Activated CD4-positive, alpha-beta memory T cell treated with anti-CD3 and anti-CD28 coated beads, Interleukin-2, amount 10 ng/mL, durations not matched to agents 7 days and 5 days (primary cell): ENCODE data around the gene SBNO2. TPM values are rescaled to one million over a fixed set of nuclear protein-coding genes. Genes with fewer than 3 reads are reported as not detected.
A peak's percentile ranks its signal among the peaks of the same experiment; 100 is the strongest.

Experiments used
- CTCF ChIA-PET: fragments of 350-600 bp; sonication (Branson Sonifier 250); formaldehyde crosslinking; loops from one replicate; lab custom pipeline; 2021; ENCODE audit warnings: antibody characterized with exemption, inconsistent platforms; lab: Charles Lee
- POLR2A ChIA-PET: fragments of 350-600 bp; sonication (Branson Sonifier 250); formaldehyde crosslinking; loops from one replicate; lab custom pipeline; 2021; ENCODE audit warnings: antibody characterized with exemption; lab: Charles Lee
- DNase-seq: peaks from one replicate; pipeline ENCODE4 v3.0.0-alpha.2; 2020
- H3K27ac Mint-ChIP-seq: one replicate; pipeline ENCODE4 v1.8.0; 2021; ENCODE audit warnings: mild to moderate bottlenecking, mixed read lengths
- H3K27me3 Mint-ChIP-seq: one replicate; pipeline ENCODE4 v1.8.0; 2021; ENCODE audit warnings: mixed read lengths
- H3K36me3 Mint-ChIP-seq: one replicate; pipeline ENCODE4 v1.8.0; 2021; ENCODE audit warnings: low read depth, mixed read lengths
- H3K4me1 Mint-ChIP-seq: one replicate; pipeline ENCODE4 v1.8.0; 2021; ENCODE audit warnings: mixed read lengths
- H3K4me3 Mint-ChIP-seq: one replicate; pipeline ENCODE4 v1.8.0; 2021; ENCODE audit warnings: mild to moderate bottlenecking, mixed read lengths
- H3K9me3 Mint-ChIP-seq: one replicate; pipeline ENCODE4 v1.8.0; 2021; ENCODE audit warnings: mixed read lengths
- total RNA-seq, 2 experiments: library from RNA; stranded (reverse); gene quantifications; one replicate each; pipeline ENCODE4 v1.2.3, GENCODE V29; 2021

The SBNO2 gene
- total RNA-seq, 2 experiments from 2014 or later, result 94.4 to 98.2 TPM

GRCh38 chr19:1140272-1141027, 33.6 kb downstream of the SBNO2 start:
- Mint-ChIP-seq H3K27ac (no peak overlapping the region), H3K36me3 (peaks cover 35% of the 10 kb centered on the region), H3K27me3 (no peaks in the 10 kb centered on the region), H3K9me3 (peaks cover 8% of the 10 kb centered on the region), H3K4me1 (peaks cover 9% of the 10 kb centered on the region), H3K4me3 (no peak overlapping the region)
- DNase-seq, result no peak
- ChIA-PET CTCF (no interaction called here), POLR2A (interaction anchor here (0.9 kb wide), 1 partner anchor 10 kb away, joined by 4 read pairs; no protein-coding TSS in a partner anchor)

DNA sequence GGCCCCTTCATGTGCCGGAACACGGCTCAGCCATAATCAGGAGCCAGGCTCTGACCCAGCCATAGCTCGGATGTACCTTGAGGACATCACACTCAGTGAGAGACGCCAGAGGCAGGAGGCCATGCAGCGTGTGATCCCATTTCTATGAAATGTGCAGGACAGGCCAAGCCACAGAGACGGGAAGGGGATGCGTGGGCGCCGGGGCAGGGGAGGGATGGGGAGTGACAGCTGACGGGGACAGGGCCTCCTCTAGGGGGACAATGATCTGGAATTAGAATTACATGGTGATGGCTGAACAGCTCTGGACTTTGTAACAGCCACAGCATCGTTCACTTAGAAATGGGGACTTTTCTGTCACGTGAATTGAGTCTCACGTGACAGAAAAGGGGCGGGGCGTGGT, 34.9 kb downstream of the SBNO2 start:
- CTCF ChIA-PET, result no interaction called here
- peaks cover 26% of the 10 kb centered on the region for H3K36me3 Mint-ChIP-seq
- no peaks in the 10 kb centered on the region for H3K27me3 Mint-ChIP-seq
- peaks cover 8% of the 10 kb centered on the region for H3K9me3 Mint-ChIP-seq
- peaks cover 7% of the 10 kb centered on the region for H3K4me1 Mint-ChIP-seq
- no peak for DNase-seq
- no peak overlapping the region for H3K27ac Mint-ChIP-seq
- POLR2A ChIA-PET, result interaction anchor here (0.9 kb wide), 1 partner anchor 15 kb away, joined by 3 read pairs; no protein-coding TSS in a partner anchor
- no peak overlapping the region for H3K4me3 Mint-ChIP-seq

GRCh38 chr19:1138121-1138520, 35.9 kb downstream of the SBNO2 start:
- Mint-ChIP-seq H3K27me3 (no peaks in the 10 kb centered on the region), H3K4me1 (peaks cover 13% of the 10 kb centered on the region), H3K36me3 (peaks cover 20% of the 10 kb centered on the region), H3K9me3 (peaks cover 6% of the 10 kb centered on the region), H3K4me3 (no peak overlapping the region), H3K27ac (no peak overlapping the region)
- CTCF ChIA-PET, result no interaction called here
- POLR2A ChIA-PET, result no interaction called here
- DNase-seq, result no peak

GRCh38 chr19:1136621-1137317, 37.3 kb downstream of the SBNO2 start:
- Mint-ChIP-seq H3K9me3 (no peaks in the 10 kb centered on the region), H3K36me3 (peaks cover 11% of the 10 kb centered on the region), H3K4me3 (no peak overlapping the region), H3K27me3 (no peaks in the 10 kb centered on the region), H3K4me1 (peaks cover 17% of the 10 kb centered on the region), H3K27ac (peak overlapping the region; percentile 54)
- CTCF ChIA-PET, result no interaction called here
- POLR2A ChIA-PET, result no interaction called here
- no peak for DNase-seq

- Mint-ChIP-seq H3K27ac (no peak overlapping the region), H3K9me3 (no peaks in the 10 kb centered on the region), H3K36me3 (peaks cover 11% of the 10 kb centered on the region), H3K4me1 (peaks cover 17% of the 10 kb centered on the region), H3K27me3 (no peaks in the 10 kb centered on the region), H3K4me3 (no peak overlapping the region)
- no peak for DNase-seq
- ChIA-PET CTCF (interaction anchor here (0.6 kb wide), 1 partner anchor 11 kb away, joined by 3 read pairs; no protein-coding TSS in a partner anchor), POLR2A (no interaction called here)
These were observed 37.9 kb downstream of the SBNO2 start for GRCh38 chr19:1136201-1136600.

DNA sequence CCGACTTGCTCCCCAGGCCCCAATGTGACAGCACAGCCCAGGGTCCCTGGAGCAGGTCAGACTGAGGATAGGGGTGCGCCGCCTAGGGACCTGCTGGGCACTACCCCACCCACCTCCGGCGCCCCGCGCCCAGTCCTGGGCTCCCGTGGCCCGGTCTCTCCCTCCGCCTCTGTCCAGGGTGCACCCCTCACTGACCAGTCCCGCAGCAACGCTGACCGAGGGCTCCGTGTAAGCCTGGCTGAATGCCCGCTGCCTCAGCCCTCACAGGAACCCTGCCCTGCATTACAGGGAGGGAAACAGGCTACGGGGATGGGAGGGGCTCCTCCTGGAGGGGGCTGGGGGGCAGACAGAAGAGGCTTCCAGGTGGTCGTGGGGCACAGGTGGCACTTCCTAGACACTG, 38.6 kb downstream of the SBNO2 start:
- no peak for DNase-seq
- no peaks in the 10 kb centered on the region for H3K9me3 Mint-ChIP-seq
- H3K4me3 Mint-ChIP-seq, result no peak overlapping the region
- H3K36me3 Mint-ChIP-seq, result peaks cover 11% of the 10 kb centered on the region
- peaks cover 23% of the 10 kb centered on the region for H3K4me1 Mint-ChIP-seq
- CTCF ChIA-PET, result interaction anchor here (1.0 kb wide), 1 partner anchor 22 kb away, joined by 3 read pairs; no protein-coding TSS in a partner anchor
- POLR2A ChIA-PET, result interaction anchor here (2.2 kb wide), 1 partner anchor 338 kb away, joined by 5 read pairs; the partner anchor contains the start of gene PTBP1
- no peaks in the 10 kb centered on the region for H3K27me3 Mint-ChIP-seq
- no peak overlapping the region for H3K27ac Mint-ChIP-seq

GRCh38 chr19:1134431-1134830, 39.6 kb downstream of the SBNO2 start:
- Mint-ChIP-seq H3K4me3 (no peak overlapping the region), H3K9me3 (no peaks in the 10 kb centered on the region), H3K4me1 (peaks cover 33% of the 10 kb centered on the region), H3K27ac (peak overlapping the region; percentile 92), H3K27me3 (no peaks in the 10 kb centered on the region), H3K36me3 (peaks cover 6% of the 10 kb centered on the region)
- ChIA-PET CTCF (interaction anchor here (0.9 to 1.1 kb wide), 4 partner anchors 21 to 79 kb away, joined by 3 to 8 read pairs (median 4); no protein-coding TSS in a partner anchor), POLR2A (interaction anchor here (0.6 to 2.2 kb wide), 3 partner anchors 12 to 337 kb away, joined by 3 to 5 read pairs (median 4); partner anchors contain the start of gene PTBP1)
- no peak for DNase-seq

DNA sequence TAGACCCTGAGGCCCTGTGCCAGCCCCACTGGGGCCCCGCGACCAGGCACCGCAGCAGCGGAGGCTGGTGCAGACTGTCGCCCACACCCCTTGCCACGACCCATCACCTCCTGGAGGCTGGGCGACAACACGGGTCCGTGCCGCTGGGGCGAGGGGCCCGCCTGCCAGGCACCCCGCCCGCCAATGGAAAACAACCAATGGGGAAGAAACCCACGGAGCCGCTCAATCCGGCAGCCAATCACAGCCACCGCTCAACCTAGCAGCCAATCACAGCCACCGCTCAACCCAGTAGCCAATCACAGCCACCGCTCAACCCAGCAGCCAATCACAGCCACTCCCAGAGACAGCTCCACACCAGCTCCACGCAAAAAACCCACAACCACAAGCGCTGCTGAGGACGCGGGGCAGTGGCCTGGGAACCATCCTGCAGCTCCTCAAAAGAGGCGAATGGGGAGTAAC, 40.6 kb downstream of the SBNO2 start:
- peak overlapping the region; percentile 92 for H3K27ac Mint-ChIP-seq

GRCh38 chr19:1132552-1133383, 41.3 kb downstream of the SBNO2 start:
- CTCF ChIA-PET, result interaction anchor here (1.1 kb wide), 1 partner anchor 62 kb away, joined by 8 read pairs; no protein-coding TSS in a partner anchor
- POLR2A ChIA-PET, result interaction anchor here (0.6 to 3.4 kb wide), 18 partner anchors 17 to 336 kb away, joined by 3 to 32 read pairs (median 4); partner anchors contain the start of genes ARHGAP45, CIRBP, GPX4 and PTBP1
- Mint-ChIP-seq H3K9me3 (no peaks in the 10 kb centered on the region), H3K27ac (peak overlapping the region; percentile 92), H3K4me3 (peak overlapping the region; percentile 86), H3K36me3 (peaks cover 8% of the 10 kb centered on the region), H3K4me1 (peaks cover 40% of the 10 kb centered on the region), H3K27me3 (no peaks in the 10 kb centered on the region)
- peak; percentile 40 for DNase-seq

More for the DNA sequence above, 40.6 kb downstream of the SBNO2 start:
- DNase-seq, result peak; percentile 87
- POLR2A ChIA-PET, result interaction anchor here (0.7 to 2.2 kb wide), 9 partner anchors 13 to 336 kb away, joined by 3 to 5 read pairs (median 4); partner anchors contain the start of genes ARHGAP45, CIRBP, PTBP1 and SBNO2
- CTCF ChIA-PET, result interaction anchor here (0.6 to 1.1 kb wide), 7 partner anchors 20 to 361 kb away, joined by 3 to 8 read pairs (median 4); no protein-coding TSS in a partner anchor
- Mint-ChIP-seq H3K4me3 (peak overlapping the region; percentile 70), H3K9me3 (no peaks in the 10 kb centered on the region), H3K36me3 (peaks cover 8% of the 10 kb centered on the region), H3K4me1 (peaks cover 38% of the 10 kb centered on the region), H3K27me3 (no peaks in the 10 kb centered on the region)

DNA sequence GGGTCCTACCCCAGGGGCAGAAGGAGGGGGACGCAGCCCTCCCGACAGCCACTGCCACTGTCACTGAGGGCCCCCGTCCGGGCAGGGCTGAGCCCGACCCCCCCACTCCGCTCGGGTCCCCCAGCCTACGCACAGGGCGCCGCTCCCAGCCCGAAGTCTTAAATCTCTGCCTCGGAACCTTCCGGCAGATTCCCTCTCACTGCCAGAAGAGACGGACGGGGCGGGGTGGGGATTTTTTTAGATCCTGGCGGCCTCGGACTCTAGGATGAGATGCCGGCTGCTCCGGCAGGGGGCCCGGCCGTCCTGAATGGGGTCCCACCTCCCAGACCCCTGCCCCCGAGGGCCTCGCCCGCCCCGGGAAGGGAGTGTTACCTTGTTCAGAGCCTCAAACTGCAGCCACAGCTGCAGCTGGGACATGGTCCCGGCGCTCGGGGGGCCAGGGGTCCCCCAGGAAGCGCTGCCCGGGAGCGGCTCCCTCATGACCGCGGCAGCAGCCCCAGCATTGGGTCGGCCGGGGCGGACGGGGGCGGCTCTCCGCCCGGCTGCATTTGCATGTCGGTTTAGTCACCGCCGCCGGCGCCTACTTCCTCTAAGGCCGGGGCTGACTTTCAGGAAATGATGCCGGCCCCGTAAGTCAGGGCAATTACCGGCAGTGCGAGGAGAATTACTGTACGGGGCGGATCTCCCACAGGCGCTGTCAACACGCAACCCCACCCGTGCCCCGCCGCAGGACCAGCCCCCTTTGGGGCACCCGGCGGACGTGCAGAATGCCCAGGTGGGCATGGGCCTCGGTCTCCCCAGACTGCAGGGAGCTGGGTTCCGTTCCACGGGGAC, 42.1 kb downstream of the SBNO2 start:
- peak overlapping the region; percentile 86 for H3K4me3 Mint-ChIP-seq
- CTCF ChIA-PET, result interaction anchor here (0.8 to 1.9 kb wide), 5 partner anchors 61 to 134 kb away, joined by 3 to 8 read pairs (median 3); no protein-coding TSS in a partner anchor
- no peaks in the 10 kb centered on the region for H3K9me3 Mint-ChIP-seq
- H3K27ac Mint-ChIP-seq, result peak overlapping the region; percentile 92
- DNase-seq, result peak; percentile 92
- no peaks in the 10 kb centered on the region for H3K27me3 Mint-ChIP-seq
- POLR2A ChIA-PET, result interaction anchor here (0.8 to 3.4 kb wide), 23 partner anchors 16 to 207 kb away, joined by 3 to 32 read pairs (median 5); partner anchors contain the start of genes ARHGAP45, CIRBP, GPX4 and RNU6-2
- peaks cover 15% of the 10 kb centered on the region for H3K36me3 Mint-ChIP-seq
- H3K4me1 Mint-ChIP-seq, result peaks cover 44% of the 10 kb centered on the region
